ENCODE results near the gene WDR35.

The WDR35 gene

DNA sequence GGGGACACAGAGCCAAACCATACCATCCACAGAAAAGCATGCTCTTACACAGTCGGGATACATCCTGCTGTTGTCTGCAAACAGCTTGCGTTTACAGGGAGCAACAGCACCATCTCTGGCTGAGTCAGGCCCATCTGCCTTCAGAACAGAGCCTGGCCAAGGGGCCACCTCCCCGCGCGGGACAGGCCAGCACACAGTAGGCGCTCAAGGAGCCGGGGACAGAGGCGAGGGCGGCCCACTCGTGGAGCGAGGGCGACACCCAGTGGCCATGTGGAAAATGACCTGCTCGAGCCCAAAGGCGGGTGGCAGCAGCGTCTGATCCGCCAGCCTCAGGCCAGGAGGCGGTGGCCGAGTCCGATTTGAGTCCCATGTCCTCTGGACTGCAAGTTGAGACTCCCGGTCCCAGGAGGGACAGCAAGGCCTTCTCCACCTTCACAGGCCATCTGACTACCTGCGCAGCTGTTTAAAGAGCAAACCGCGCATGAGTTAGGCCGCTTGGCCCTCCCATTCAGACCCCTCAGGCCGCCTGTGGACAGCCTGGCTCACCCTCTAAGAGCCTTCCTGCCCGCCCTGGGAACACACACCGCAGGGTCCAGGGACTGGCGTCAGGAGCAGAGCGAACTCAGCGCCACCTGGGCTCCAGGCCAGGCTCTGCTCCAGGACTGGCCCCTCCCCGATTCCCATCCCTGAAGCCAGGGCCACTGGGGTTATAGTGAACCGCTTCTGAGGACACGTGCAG, 126.4 kb downstream of the WDR35 start:
- Mint-ChIP-seq H3K27me3 (peaks cover 8% of the 10 kb centered on the region), H3K9me3 (no peaks in the 10 kb centered on the region), H3K27ac (no peak overlapping the region), H3K4me3 (no peak overlapping the region), H3K36me3 (no peaks in the 10 kb centered on the region), H3K4me1 (peaks cover 17% of the 10 kb centered on the region)
- peak; percentile 72 for ATAC-seq

DNA sequence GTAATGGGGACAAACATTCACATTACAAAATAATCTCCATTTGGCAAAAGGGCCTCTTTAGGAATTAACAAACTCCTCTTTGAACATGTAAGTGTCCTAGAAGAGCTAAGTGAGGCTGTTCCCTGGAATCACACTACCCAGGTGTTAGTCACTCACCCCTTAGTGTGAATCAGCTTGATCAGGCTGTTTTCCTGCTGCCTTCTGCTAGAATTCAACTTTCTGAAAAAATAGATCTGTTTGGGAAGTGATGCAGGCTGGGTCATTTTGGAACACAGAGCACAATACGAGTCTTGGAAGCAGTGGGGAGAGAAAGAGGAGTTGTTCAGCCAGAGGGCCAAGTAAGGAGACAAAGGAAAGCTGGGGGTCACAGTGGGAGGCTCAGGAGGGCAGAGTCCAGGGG, 128.1 kb downstream of the WDR35 start:
- no peak for ATAC-seq
- peaks cover 15% of the 10 kb centered on the region for H3K27me3 Mint-ChIP-seq
- H3K4me1 Mint-ChIP-seq, result peaks cover 10% of the 10 kb centered on the region
- no peak overlapping the region for H3K4me3 Mint-ChIP-seq
- no peak overlapping the region for H3K27ac Mint-ChIP-seq
- no peaks in the 10 kb centered on the region for H3K9me3 Mint-ChIP-seq
- no peaks in the 10 kb centered on the region for H3K36me3 Mint-ChIP-seq

Measured in stimulated activated memory B cell treated with anti-CD40 and anti-IgM and Interleukin-4, amounts not matched to agents 10 μg/mL and 1 μg/mL and 100 μg/mL, for 72 hours (primary cell).